GM21447 (cell line): ENCODE results near the gene TMEM8B.
"Not testable (repeated sequence)": the region's sequence is repeated elsewhere in the genome, so short reads cannot be mapped to it uniquely, and the experiment has no call there.

Source experiments
- ATAC-seq: cut with Tn5 transposase; IDR thresholded peaks from one replicate; pipeline ENCODE4 v1.9.1; 2021; ENCODE audit not compliant: unreplicated experiment

Gene TMEM8B

GRCh38 chr9:35905912-35906679, 77.1 kb downstream of the TMEM8B start, which contains the start of gene HRCT1:
HRCT1 (plus strand) TSS chr9:35906202; CDS start chr9:35906288, 86 bp downstream.
- no peak for ATAC-seq

DNA sequence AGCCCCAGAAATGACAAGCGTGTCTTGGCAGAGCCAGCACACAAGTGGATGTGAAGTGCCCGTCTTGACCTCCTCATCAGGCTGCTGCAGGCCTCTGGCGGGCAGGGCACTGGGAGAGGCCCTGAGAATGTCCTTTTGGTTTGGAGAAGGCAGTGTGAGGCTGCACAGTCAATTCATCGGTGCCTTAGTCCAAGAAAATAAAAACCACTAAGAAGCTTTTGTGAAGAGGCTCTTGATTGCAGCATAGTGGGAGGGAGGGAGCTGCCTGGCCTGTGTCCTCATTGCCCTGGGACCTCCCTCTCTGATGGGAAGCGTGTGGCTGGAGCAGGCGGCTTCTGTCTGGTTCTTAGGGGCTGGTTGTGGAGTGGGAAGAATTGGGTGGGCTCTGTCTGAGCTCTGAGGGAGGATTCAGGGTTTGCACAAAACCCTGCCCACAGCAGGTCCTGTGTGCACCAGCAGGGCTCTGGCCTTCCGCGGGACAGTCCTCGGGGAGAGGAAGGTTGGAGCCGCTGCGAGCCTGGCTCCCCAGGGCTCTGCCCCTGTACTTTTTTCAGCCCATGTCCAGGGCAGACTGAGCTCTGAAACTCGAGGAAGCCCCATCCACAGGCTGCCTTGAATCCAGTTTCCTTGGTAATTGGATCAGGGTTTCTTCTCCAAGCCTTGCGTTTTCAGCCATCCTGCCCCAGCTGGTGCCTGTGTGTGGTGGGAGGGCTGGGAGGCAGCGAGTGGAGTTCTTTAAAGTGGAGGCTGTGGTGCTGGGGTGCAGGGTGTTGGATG, 78.1 kb downstream of the TMEM8B start:
- no peak for ATAC-seq

- no peak for ATAC-seq
Measured at GRCh38 chr9:35907711-35908503, 78.9 kb downstream of the TMEM8B start.

DNA sequence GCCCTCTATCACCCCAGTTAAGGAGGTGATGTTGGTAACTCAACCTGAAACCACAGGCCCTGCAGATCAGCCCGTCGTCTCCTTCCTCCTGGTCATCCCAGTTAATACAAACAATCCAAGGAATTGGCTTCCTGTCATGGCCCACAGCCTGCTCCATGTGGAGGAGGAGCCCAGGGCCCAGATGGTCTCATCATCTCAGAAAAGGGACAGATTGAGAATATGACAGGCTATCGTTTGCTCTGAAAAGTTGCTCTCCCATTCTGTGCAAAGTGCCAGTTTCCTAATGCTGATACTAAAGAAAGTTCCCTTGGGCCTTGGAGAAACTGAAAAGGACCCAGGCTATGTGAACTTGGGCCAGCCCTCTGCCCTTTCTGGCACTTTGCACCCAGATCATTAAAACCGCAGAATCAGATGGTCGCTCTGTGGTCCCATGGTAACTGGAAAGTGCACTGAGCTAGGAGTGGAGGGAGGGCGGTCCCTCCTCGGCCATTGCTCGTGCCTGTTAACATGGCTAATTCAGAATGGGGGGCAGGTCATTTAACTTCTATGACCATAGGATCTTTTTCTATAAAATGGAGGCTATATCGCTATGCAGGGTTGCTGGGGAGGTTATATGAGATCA, 79.6 kb downstream of the TMEM8B start:
- ATAC-seq: no peak

DNA sequence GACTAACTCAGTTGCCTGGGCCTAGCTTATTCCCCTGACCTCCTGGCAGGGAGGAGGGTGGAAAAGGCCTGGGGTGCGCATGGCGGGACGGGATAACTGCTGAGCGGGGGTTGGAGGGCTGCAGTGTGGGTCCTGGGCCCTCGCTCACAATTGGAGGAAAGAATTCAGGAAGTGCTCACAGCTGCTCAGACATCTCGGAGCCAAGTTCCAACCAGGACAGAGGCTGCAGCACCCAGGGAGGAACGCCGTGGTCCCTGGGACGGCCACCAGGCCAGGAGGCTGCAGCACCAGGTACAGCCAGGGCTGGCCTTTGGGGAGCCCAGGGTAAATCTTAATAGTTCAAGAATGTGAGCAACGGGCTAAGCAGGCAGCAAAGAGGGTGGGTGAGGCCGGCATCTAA, 80.2 kb downstream of the TMEM8B start, which contains the start of gene SPAAR:
TSS of gene SPAAR (plus strand) at position 217 of the 400 bp plus-strand sequence. CDS start 974 bp downstream, outside the sequence.
- ATAC-seq: no peak

- no peak for ATAC-seq
Measured at GRCh38 chr9:35909687-35910612, 80.9 kb downstream of the TMEM8B start.

- no peak for ATAC-seq
Measured at GRCh38 chr9:35910613-35911359, 81.8 kb downstream of the TMEM8B start.

GRCh38 chr9:35911690-35912089, 82.7 kb downstream of the TMEM8B start:
- no peak for ATAC-seq

GRCh38 chr9:35912791-35913400, 83.9 kb downstream of the TMEM8B start:
- ATAC-seq: no peak

GRCh38 chr9:35913429-35913828, 84.4 kb downstream of the TMEM8B start:
- not testable (repeated sequence) for ATAC-seq

GRCh38 chr9:35914301-35914807, 85.3 kb downstream of the TMEM8B start:
- ATAC-seq: no peak
